HG03103 (cell line): ENCODE measurements around the gene TRIM25.

ENCODE experiments used
- ATAC-seq: cut with Tn5 transposase; IDR thresholded peaks from one replicate; pipeline ENCODE4 v1.9.1; 2021; ENCODE audit warnings: low read depth; ENCODE audit not compliant: unreplicated experiment

Gene TRIM25

DNA sequence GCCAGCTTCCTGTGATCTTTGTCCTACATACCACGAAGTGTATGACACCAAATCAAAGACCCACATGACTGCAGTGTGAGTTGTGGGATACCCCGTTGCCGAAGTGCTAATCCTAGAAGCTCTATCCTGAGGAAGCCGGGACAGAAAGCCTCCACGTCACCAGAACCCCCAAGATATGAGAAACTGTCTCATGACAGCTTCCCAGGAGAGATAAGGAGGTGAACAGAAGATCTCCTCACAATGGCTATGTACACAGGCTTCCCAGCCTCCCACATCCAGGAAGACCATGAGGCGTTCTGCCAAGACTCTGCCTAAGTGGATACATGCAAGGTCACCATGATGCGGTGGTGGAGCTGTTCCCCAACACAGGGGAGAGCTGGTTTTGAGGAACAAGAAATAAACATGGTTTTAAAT, 37.1 kb downstream of the TRIM25 start:
- no peak for ATAC-seq

DNA sequence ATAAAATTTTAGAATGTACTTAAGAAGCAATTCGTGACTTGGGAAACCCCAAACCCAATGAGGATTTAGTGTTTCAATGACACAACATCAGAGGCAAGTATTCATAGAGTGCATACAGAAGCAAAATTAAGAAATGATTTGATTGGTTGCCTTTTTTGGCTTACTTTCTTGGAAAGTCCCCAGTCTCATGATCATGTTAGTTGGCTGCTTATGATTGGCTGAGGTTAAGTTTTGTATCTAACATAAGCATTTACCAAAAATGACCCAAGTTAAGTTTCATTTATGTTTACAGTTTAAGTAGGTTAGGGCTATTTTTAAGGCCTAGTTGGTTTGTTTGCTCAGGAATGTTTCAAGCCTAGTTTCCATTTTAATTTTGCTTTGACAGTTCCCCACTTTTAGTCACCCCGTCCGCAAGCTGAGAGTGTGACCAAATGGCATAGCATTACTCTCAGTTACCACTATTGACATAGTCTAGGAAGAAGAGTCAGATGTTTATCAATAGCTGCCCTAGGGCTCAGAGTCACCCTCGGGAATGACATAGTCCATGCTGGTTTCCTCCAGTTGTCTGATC, 43.7 kb downstream of the TRIM25 start:
- ATAC-seq = no peak

DNA sequence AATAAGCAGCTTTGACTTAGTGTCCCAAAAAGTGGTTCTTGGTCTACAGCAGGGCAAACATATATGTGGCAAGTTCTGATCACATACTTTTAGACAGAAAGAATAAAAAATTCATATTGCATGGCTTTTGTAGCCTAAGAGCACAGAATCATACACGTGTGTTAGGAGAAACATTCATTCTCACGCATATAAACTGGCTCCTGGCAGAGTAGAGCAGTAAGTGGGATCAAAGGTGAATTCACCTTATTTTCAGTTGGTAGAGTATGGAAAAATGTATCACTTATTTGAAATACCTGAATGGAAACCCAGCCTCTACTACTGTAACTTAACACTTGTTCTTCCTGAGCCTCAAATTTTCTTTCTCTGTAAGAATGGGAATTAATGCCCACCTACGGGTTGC, 45.1 kb downstream of the TRIM25 start:
- ATAC-seq = no peak

DNA sequence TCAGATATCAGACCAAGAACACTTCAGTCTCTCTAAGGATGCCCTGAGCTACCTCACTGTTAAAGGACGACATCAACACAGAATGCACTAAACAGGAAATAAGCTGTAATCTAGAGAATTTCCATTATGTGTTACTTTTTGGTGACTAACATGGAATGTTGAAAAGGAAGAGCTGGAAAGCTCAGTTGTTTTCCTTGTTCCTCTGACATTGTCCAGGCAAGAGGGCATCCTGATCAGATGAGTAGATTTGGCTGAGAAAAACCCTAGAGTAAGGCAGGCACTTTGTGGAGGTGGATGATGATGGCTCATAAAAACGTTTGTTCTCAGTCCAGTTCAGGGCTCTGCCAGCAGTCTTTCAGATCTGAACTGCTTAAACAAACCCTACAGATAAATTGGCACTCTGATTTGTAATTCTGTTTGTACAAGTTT, 45.9 kb downstream of the TRIM25 start:
- ATAC-seq = no peak

- ATAC-seq = no peak
Observed at GRCh38 chr17:56866496-56866895, 47.4 kb downstream of the TRIM25 start.

DNA sequence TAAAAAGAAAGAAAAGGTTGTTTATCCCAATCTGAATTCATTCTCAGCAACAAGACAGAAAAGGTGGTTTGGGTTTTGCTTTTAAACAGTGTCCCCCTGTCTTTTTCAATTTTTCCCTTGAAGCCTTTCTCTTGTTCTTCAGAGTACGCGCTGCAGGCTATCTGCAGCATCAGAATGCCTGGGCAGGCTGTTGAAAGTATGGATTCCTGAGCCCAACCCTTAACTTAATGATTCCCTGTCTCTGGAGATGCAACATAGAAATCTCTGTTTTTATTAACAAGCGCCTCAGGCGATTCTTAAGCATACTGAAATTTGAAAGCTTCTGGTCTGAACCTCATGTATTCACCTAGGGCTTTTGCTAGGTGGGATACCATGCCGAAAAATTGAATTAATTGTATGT, 47.8 kb downstream of the TRIM25 start:
- ATAC-seq = no peak

DNA sequence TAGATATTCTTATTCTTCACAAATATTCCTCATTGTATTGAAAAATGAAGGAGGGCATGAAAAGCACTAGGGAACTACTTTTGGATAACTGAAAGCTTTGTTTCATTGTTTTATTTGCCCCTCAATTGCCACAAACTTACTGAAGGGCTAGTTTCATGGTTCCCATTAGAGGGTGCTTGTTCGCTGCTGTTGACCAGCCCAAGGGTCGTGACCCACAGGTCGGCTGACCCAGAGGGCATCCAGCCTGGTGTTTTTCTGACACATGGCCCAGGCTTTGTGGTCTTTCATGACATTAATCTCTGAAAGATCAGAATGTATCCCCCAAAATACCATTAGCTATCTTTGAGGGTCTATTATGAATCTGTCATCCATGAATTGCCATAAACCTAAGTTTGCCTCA, 49.9 kb downstream of the TRIM25 start:
- no peak for ATAC-seq

GRCh38 chr17:56861899-56862298, 52.0 kb downstream of the TRIM25 start:
- no peak for ATAC-seq

GRCh38 chr17:56851008-56851407, 62.8 kb downstream of the TRIM25 start:
- no peak for ATAC-seq

GRCh38 chr17:56850591-56850990, 63.3 kb downstream of the TRIM25 start:
- no peak for ATAC-seq

- ATAC-seq = no peak
Observed at GRCh38 chr17:56849131-56849530, 64.7 kb downstream of the TRIM25 start.

- no peak for ATAC-seq
Observed at GRCh38 chr17:56847106-56847505, 66.7 kb downstream of the TRIM25 start.

GRCh38 chr17:56845934-56846333, 67.9 kb downstream of the TRIM25 start:
- ATAC-seq = no peak

DNA sequence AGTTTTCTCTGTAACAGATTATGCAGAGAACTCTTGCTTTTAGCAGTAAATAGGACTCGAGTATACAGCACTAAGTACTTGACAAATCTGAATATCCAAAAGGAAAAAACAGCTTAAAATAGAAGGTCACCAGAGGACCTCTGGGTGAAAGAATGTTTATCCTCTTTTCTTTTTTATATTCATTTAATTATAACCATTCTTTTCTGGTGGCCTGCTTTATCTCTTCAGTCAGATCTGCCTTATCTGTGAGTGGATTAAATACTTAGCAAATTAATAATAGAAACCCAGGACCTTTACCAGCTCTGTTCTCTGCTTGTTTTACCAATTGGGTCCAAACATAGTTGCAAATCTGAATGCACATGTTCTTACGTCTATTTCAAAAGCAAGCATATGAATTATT, 71.3 kb downstream of the TRIM25 start:
- no peak for ATAC-seq

DNA sequence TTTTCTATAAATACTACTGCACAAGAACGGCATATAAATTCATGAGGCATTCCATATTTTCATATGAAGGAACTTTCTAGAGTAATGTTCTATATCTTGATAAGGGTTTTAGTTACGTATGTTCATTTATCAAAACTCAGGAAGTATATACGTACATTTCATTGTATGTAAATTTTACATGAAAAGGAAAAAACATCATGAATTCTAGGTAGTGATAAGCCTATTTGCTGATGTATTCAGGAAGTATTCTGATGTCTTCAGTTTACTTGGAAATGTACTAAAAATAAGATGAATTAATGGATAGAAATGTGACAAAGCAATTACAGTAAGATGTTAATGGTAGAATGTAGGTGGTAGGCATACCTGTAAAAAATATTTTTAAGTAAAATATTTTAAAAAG, 75.2 kb downstream of the TRIM25 start:
- no peak for ATAC-seq
